Spleen (tissue), 11 donors: Measurements from ENCODE around the gene PARD3B. TPM values are rescaled to one million over a fixed set of nuclear protein-coding genes. Genes with fewer than 3 reads are reported as not detected.

ENCODE experiments used
- DNase-seq: peaks from one replicate; pipeline ENCODE4 v3.0.0-alpha.2; 2020
- H3K27ac ChIP-seq, 8 donors: fragments of 200-600 bp; sonication (generic) in 7 of 8; 1 replicate in 4 of 8; 2 replicates in 4 of 8; pipeline versions ENCODE4 v1.5.0 to v1.8.0; 2016 to 2021; ENCODE audit warnings: inconsistent platforms in 4 of 8, mild to moderate bottlenecking in 4 of 8, moderate library complexity in 1 of 8
- H3K27me3 ChIP-seq, 7 donors: fragments of 200-600 bp; sonication (generic) in 6 of 7; replicated peaks in 1 of 7; 1 replicate in 4 of 7; 2 replicates in 3 of 7; pipeline versions ENCODE4 v1.5.0 to v1.8.0; 2016 to 2021; ENCODE audit warnings: inconsistent platforms in 3 of 7, mild to moderate bottlenecking in 1 of 7
- H3K36me3 ChIP-seq, 6 donors: fragments of 200-600 bp; sonication (generic) in 5 of 6; 1 replicate in 4 of 6; 2 replicates in 2 of 6; pipeline versions ENCODE4 v1.5.0 to v1.8.0; 2016 to 2021; ENCODE audit warnings: inconsistent platforms in 2 of 6
- H3K4me1 ChIP-seq, 6 donors: fragments of 200-600 bp; sonication (generic) in 5 of 6; 1 replicate in 3 of 6; 2 replicates in 3 of 6; pipeline versions ENCODE4 v1.5.0 to v1.8.0; 2016 to 2021; ENCODE audit warnings: inconsistent platforms in 3 of 6
- H3K4me3 ChIP-seq, 8 donors: fragments of 200-600 bp; sonication (generic) in 7 of 8; 1 replicate in 4 of 8; 2 replicates in 4 of 8; pipeline versions ENCODE4 v1.5.0 to v1.8.0; 2016 to 2021; ENCODE audit warnings: inconsistent platforms in 4 of 8, mild to moderate bottlenecking in 4 of 8, moderate library complexity in 2 of 8
- H3K9me3 ChIP-seq, 8 donors: fragments of 200-600 bp; sonication (generic) in 7 of 8; 1 replicate in 4 of 8; 2 replicates in 4 of 8; pipeline versions ENCODE4 v1.5.0 to v1.8.0; 2016 to 2021; ENCODE audit warnings: inconsistent platforms in 4 of 8
- POLR2A ChIP-seq, 3 donors: fragments of 450-650 bp; IDR thresholded peaks; one replicate each; pipeline ENCODE4 v1.5.1; 2017; ENCODE audit warnings: antibody characterized with exemption in 3 of 3, mild to moderate bottlenecking in 1 of 3
- POLR2AphosphoS5 ChIP-seq, 3 donors: sonication (generic); formaldehyde crosslinking; IDR thresholded peaks; one replicate each; pipeline ENCODE4 v1.5.1; 2017; ENCODE audit warnings: antibody characterized with exemption in 3 of 3
- WGBS, 5 donors: extraction: QIAGEN DNeasy Blood & Tissue Kit in 3 of 5; methylation state at CpG; one replicate each; pipeline versions ENCODE4 v1.1.5 to v1.1.7; 2013 to 2018; 5-methylcytosine and 5-hydroxymethylcytosine counted together
- intact Hi-C: fragments of 100-400 bp; cut with DNase I; formaldehyde crosslinking; loops from one replicate; pipeline ENCODE4 v1.15.0; 2023; ENCODE audit warnings: low total_unique reads
- polyA plus RNA-seq, 3 donors: library from polyadenylated mRNA; stranded (reverse); fragments of 200-250 nt; gene quantifications; one replicate each; pipeline ENCODE4 v1.2.1, GENCODE V29; 2013
- total RNA-seq, 7 donors: library from RNA; depleted of rRNA in 3 of 7; stranded (reverse); fragments of >200 nt in 3 of 7; fragmentation: NEBNext Ultra II Directional in 4 of 7; extraction: Animal tissue kit (Norgen Biotek cat#: 25700) in 4 of 7; gene quantifications; one replicate each; pipeline versions ENCODE4 v1.1.0 to v1.2.1, GENCODE V29; 2016 to 2021
- TF ChIP-seq, protein P1 (sequence below), 11 experiments: fragments of 200-600 bp in 7 of 11; fragments of 450-650 bp in 4 of 11; sonication (generic) in 4 of 11; IDR thresholded peaks in 8 of 11; conservative IDR thresholded peaks in 3 of 11; 1 replicate in 7 of 11; 2 replicates in 4 of 11; pipeline versions ENCODE4 v1.4.0 to v1.8.0; 2016 to 2021; ENCODE audit warnings: antibody characterized with exemption in 11 of 11, inconsistent platforms in 4 of 11, mild to moderate bottlenecking in 1 of 11
- donor health status: healthy with polysubstance abuse.
- donor health status: DM: no; HTN: no; CAD: no; lungs with moderate emphysema.
- donor health status: DM: no; HTN: no; CAD: no.
- donor health status: Bipolar disorder and iron deficiency.
- donor health status: healthy.
- donor health status: DM: no; HTN: no; CAD: no.
- donor health status: DM: yes; HTN: yes; CAD: no.

PARD3B gene
- total and polyA plus RNA-seq, 10 donors = 0.85 to 27.8 (median 14.7) TPM

DNA sequence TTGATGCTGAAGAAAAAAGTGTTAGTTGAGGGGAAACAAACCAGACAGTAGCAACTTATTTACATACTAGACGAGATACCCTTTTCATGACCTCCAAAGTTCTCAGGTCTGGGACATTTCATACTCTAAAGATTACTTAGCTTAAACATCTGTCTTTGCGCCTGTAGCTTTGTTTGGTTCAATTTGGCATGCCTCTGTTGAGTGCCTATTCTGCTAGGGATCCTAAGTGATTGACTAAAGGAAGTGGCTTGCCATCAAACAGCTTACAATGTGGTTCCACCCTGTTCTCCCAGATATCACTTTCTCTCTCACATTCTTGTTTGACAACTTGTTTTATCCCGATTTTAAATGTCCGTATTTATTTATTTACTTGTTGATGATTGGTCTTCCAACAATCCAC lies 488.8 kb downstream of the PARD3B start:
- Histone ChIP-seq H3K27me3 (no peaks in the 10 kb centered on the region), H3K4me1 (no peaks in the 10 kb centered on the region), H3K9me3 (no peaks in the 10 kb centered on the region), H3K4me3 (no peak overlapping the region), H3K27ac (no peak overlapping the region), H3K36me3 (no peaks in the 10 kb centered on the region)
- DNase-seq = no peak
- intact Hi-C loops = no loop called here
- 71 to 79% (median 76%) methylated on average over 4 of the region's 4 CpGs for WGBS, 5 donors
- TF ChIP-seq POLR2AphosphoS5 (IDR thresholded peaks at IDR 0.05) (no peak), POLR2A (IDR thresholded peaks at IDR 0.05) (no peak)
- TF ChIP-seq, protein P1, sequence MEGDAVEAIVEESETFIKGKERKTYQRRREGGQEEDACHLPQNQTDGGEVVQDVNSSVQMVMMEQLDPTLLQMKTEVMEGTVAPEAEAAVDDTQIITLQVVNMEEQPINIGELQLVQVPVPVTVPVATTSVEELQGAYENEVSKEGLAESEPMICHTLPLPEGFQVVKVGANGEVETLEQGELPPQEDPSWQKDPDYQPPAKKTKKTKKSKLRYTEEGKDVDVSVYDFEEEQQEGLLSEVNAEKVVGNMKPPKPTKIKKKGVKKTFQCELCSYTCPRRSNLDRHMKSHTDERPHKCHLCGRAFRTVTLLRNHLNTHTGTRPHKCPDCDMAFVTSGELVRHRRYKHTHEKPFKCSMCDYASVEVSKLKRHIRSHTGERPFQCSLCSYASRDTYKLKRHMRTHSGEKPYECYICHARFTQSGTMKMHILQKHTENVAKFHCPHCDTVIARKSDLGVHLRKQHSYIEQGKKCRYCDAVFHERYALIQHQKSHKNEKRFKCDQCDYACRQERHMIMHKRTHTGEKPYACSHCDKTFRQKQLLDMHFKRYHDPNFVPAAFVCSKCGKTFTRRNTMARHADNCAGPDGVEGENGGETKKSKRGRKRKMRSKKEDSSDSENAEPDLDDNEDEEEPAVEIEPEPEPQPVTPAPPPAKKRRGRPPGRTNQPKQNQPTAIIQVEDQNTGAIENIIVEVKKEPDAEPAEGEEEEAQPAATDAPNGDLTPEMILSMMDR (IDR thresholded peaks at IDR 0.05 in 8 of 11, conservative IDR thresholded peaks at IDR 0.05 in 3 of 11) = no peak

DNA sequence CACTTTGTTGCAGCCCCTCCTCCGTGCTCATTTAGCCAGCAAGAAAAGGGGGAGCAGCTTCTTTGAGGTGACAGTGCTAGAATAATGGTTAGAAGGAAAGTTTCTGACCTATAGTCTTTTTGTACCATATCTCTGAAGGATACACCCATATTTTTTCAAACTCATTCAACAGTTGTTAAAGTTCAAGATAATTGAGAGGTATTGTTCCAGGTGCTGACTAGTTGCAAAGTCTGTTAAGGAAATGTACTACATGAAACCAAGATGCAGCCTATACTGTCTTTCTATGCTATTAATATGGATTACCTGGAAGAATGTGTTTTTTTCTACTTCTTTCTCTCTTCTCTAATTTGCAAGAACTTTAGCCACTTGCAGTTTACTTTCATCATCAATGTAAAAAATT lies 495.0 kb downstream of the PARD3B start:
- no peak overlapping the region for H3K27ac ChIP-seq
- H3K9me3 ChIP-seq = no peaks in the 10 kb centered on the region
- intact Hi-C loops = no loop called here
- TF ChIP-seq POLR2A (IDR thresholded peaks at IDR 0.05) = no peak
- TF ChIP-seq, protein P1 (IDR thresholded peaks at IDR 0.05 in 8 of 11, conservative IDR thresholded peaks at IDR 0.05 in 3 of 11) = no peak
- no peak for TF ChIP-seq POLR2AphosphoS5 (IDR thresholded peaks at IDR 0.05)
- no peak for DNase-seq
- no peak overlapping the region for H3K4me3 ChIP-seq
- H3K27me3 ChIP-seq = no peaks in the 10 kb centered on the region
- 85 to 97% (median 91%) methylated on average over 1 of the region's 1 CpG for WGBS, 5 donors
- H3K36me3 ChIP-seq = no peaks in the 10 kb centered on the region
- H3K4me1 ChIP-seq = no peaks in the 10 kb centered on the region

DNA sequence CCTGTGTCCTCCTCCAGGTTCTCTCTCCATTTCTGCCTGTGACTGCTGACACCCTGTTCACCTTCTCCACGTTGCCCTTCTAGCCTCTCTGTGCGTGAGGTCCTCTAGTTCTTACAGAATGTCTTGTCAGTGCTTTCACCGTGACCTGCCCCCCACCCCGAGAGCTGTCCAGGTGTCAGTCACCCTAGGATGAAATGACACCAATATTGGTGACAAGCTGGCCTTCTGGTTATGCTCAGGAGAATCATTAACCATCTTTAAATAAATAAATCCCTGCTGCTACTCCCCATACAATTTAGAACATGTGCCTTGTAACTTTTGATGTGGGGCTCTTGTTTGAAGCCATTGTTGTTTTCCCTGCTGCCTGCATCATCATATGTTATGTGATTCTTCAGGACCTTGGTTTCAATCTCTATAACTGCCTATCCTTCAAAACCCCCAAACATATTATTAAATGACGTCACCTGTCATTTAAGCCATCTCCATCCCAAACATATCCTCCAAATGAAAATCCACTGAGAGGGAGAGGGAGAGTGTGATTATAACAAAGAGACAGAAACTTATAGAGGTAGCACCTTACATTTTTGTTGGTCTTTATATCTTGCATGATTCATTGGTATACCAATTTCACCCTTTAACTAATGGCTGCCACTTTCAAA lies 496.3 kb downstream of the PARD3B start:
- TF ChIP-seq, protein P1 (IDR thresholded peaks at IDR 0.05 in 8 of 11, conservative IDR thresholded peaks at IDR 0.05 in 3 of 11) = no peak
- TF ChIP-seq POLR2AphosphoS5 (IDR thresholded peaks at IDR 0.05) = no peak
- TF ChIP-seq POLR2A (IDR thresholded peaks at IDR 0.05) = no peak
- WGBS, 5 donors = 78 to 90% (median 86%) methylated on average over 5 of the region's 5 CpGs
- H3K4me3 ChIP-seq = no peak overlapping the region
- H3K36me3 ChIP-seq = no peaks in the 10 kb centered on the region
- H3K27me3 ChIP-seq = no peaks in the 10 kb centered on the region
- no peaks in the 10 kb centered on the region for H3K9me3 ChIP-seq
- intact Hi-C loops = no loop called here
- H3K4me1 ChIP-seq = no peaks in the 10 kb centered on the region
- no peak for DNase-seq
- H3K27ac ChIP-seq = no peak overlapping the region

DNA sequence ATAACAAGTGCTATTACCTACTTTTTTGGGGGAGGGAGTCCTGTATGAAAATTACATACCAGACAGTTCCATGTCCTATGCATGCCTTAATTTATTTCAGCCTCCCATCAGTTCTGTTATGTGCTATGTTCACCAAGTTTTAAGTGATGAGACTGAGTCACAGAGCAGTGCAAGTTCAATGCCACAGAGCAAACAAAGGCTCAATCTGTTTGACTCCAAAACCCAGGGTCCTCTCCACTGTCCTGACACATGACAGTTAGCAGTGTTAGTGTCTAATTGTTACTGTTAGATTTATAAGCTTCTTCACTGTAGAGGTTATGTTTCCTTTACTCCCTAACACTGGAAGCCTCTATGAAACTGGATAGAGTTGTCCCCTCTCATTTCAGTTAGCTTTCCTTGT lies 498.0 kb downstream of the PARD3B start:
- intact Hi-C loops = no loop called here

More for the DNA sequence above, 498.0 kb downstream of the PARD3B start:
- no peak for TF ChIP-seq POLR2AphosphoS5 (IDR thresholded peaks at IDR 0.05)
- no peak for TF ChIP-seq POLR2A (IDR thresholded peaks at IDR 0.05)
- TF ChIP-seq, protein P1 (IDR thresholded peaks at IDR 0.05 in 8 of 11, conservative IDR thresholded peaks at IDR 0.05 in 3 of 11) = no peak
- Histone ChIP-seq H3K9me3 (peaks cover 0 to 2% (median 0%) of the 10 kb centered on the region in 8 donors), H3K4me3 (no peak overlapping the region), H3K36me3 (no peaks in the 10 kb centered on the region), H3K4me1 (no peaks in the 10 kb centered on the region), H3K27ac (no peak overlapping the region), H3K27me3 (no peaks in the 10 kb centered on the region)
- DNase-seq = no peak
